GM12878 (cell line): Measurements from ENCODE around the gene ERO1A. TPM values are rescaled to one million over a fixed set of nuclear protein-coding genes. Genes with fewer than 3 reads are reported as not detected.
A peak's percentile ranks its signal among the peaks of the same experiment; 100 is the strongest.

Experiments
- ATAC-seq: fragments of 200-7000 bp; cut with Tn5 transposase; 3 replicates; pipeline ENCODE4 v1.9.1; 2020; ENCODE audit warnings: mild to moderate bottlenecking, moderate library complexity
- BruUV-seq: library from RNA; stranded (reverse); fragments of 400-500 nt; replicated peaks from 2 replicates; lab custom pipeline; 2021; lab: Mats Ljungman, UMichigan
- CTCF ChIA-PET: fragments of 300-600 bp; sonication (Branson Sonifier 250); formaldehyde crosslinking; extraction: SDS; loops from one replicate; lab custom pipeline; 2021; ENCODE audit warnings: inconsistent platforms; lab: Yijun Ruan, JAX
- POLR2A ChIA-PET: fragments of 350-600 bp; formaldehyde crosslinking; extraction: SDS; loops from one replicate; lab custom pipeline; 2021; ENCODE audit warnings: inconsistent platforms; lab: Charles Lee
- RAD21 ChIA-PET: fragments of 300-600 bp; sonication (Branson Sonifier 250); formaldehyde crosslinking; loops from one replicate; lab custom pipeline; 2023; ENCODE audit warnings: antibody characterized with exemption; ENCODE audit not compliant: unreplicated experiment; lab: Charles Lee
- SMC1A ChIA-PET: fragments of 300-600 bp; sonication (Branson Sonifier 250); formaldehyde crosslinking; loops from one replicate; lab custom pipeline; 2023; ENCODE audit not compliant: unreplicated experiment, uncharacterized antibody; lab: Charles Lee
- DNase-seq: peaks from one replicate; pipeline ENCODE4 v3.0.0-alpha.2; 2011; ENCODE audit warnings: low read depth, low spot score
- FAIRE-seq: peaks from 3 replicates; lab custom pipeline; 2011; peaks lifted over from hg19 to GRCh38; lab: Jason Lieb, UNC
- H2AFZ ChIP-seq: 2 replicates; pipeline ENCODE4 v1.6.0; 2011; ENCODE audit warnings: low read depth, low read length, control low read depth; ENCODE audit not compliant: control insufficient read depth
- H3K27ac ChIP-seq: 2 replicates; pipeline ENCODE4 v1.5.1; 2011; ENCODE audit warnings: control low read depth; ENCODE audit not compliant: control insufficient read depth, insufficient read depth
- H3K27me3 ChIP-seq, 2 experiments: replicated peaks in 1 of 2; 2 replicates each; pipeline versions ENCODE4 v1.6.0 to v1.6.1; 2011; ENCODE audit warnings: low read length in 1 of 2; ENCODE audit not compliant: control insufficient read depth in 2 of 2, insufficient read depth in 2 of 2
- H3K36me3 ChIP-seq, 2 experiments: 2 replicates each; pipeline ENCODE4 v1.5.1; 2011; ENCODE audit warnings: low read length in 1 of 2; ENCODE audit not compliant: control insufficient read depth in 2 of 2, insufficient read depth in 2 of 2
- H3K4me1 ChIP-seq: 2 replicates; pipeline ENCODE4 v1.6.1; 2011; ENCODE audit warnings: mild to moderate bottlenecking, low read length, moderate library complexity, mixed read lengths; ENCODE audit not compliant: control insufficient read depth, insufficient read depth
- H3K4me2 ChIP-seq: 2 replicates; pipeline ENCODE4 v1.6.0; 2011; ENCODE audit warnings: control low read depth; ENCODE audit not compliant: control insufficient read depth, insufficient read depth
- H3K4me3 ChIP-seq: fragments of 200-600 bp; sonication (generic); 2 replicates; pipeline ENCODE4 v1.5.1; 2016
- H3K79me2 ChIP-seq: 2 replicates; pipeline ENCODE4 v1.6.0; 2011; ENCODE audit warnings: low read length; ENCODE audit not compliant: control insufficient read depth, insufficient read depth
- H3K9ac ChIP-seq: 2 replicates; pipeline ENCODE4 v1.8.0; 2011; ENCODE audit warnings: low read length, control low read depth, mixed read lengths; ENCODE audit not compliant: control insufficient read depth, insufficient read depth
- H3K9me3 ChIP-seq: replicated peaks from 3 replicates; pipeline ENCODE4 v1.5.1; 2011; ENCODE audit warnings: mild to moderate bottlenecking, low read length; ENCODE audit not compliant: control insufficient read depth, insufficient read depth
- H4K20me1 ChIP-seq: 2 replicates; pipeline ENCODE4 v1.6.0; 2011; ENCODE audit not compliant: control insufficient read depth, insufficient read depth
- JUNB ChIP-seq: IDR thresholded peaks from 2 replicates; pipeline ENCODE4 v1.6.1; 2016; ENCODE audit warnings: antibody characterized with exemption, mild to moderate bottlenecking
- KLF5 ChIP-seq: fragments of 450-650 bp; IDR thresholded peaks from 2 replicates; pipeline ENCODE4 v1.6.1; 2014; ENCODE audit warnings: mild to moderate bottlenecking; ENCODE audit not compliant: partially characterized antibody
- NFYB ChIP-seq: IDR thresholded peaks from 2 replicates; pipeline ENCODE4 v1.6.1; 2011; ENCODE audit warnings: low read depth, mild to moderate bottlenecking, low read length, improper control_type of control experiment, moderate library complexity; ENCODE audit not compliant: insufficient read depth
- PML ChIP-seq: IDR thresholded peaks from 2 replicates; pipeline ENCODE4 v1.6.1; 2012; ENCODE audit warnings: low read length, inconsistent platforms
- WGBS: methylation state at CpG from one replicate; pipeline ENCODE4 v1.1.6; 2016; ENCODE audit warnings: low lambda C conversion rate; ENCODE audit not compliant: insufficient replicate concordance, insufficient coverage; ENCODE audit errors: missing lambda C conversion rate; 5-methylcytosine and 5-hydroxymethylcytosine counted together
- in situ Hi-C: fragments of 300-500 bp; cut with MboI; formaldehyde crosslinking; loops from 9 replicates; pipeline ENCODE4 v1.14.3; 2018; ENCODE audit warnings: mixed read lengths
- intact Hi-C: fragments of 100-400 bp; cut with micrococcal nuclease; formaldehyde crosslinking; loops from one replicate; pipeline ENCODE4 v1.14.2; 2022; ENCODE audit not compliant: unreplicated experiment
- polyA plus RNA-seq, 11 experiments: library from polyadenylated mRNA; depleted of rRNA in 4 of 11; unstranded in 6 of 11; stranded (reverse) in 5 of 11; fragments of >200 nt; fragmentation: Nextera tagmentation in 4 of 11; fragmentation: Illumina TruSeq in 1 of 11; extraction: Ambion mirVana in 4 of 11; extraction: Trizol in 1 of 11; gene quantifications; 1 replicate in 1 of 11; 2 replicates in 10 of 11; pipeline versions ENCODE4 v1.2.1 to v1.2.3, GENCODE V29; 2011 to 2016; ENCODE audit warnings: inconsistent platforms in 2 of 11, missing spikeins in 2 of 11, low read depth in 1 of 11
- total RNA-seq, 4 experiments: library from RNA; depleted of rRNA in 3 of 4; stranded (reverse); fragments of >200 nt in 3 of 4; fragmentation: Illumina TruSeq in 1 of 4; extraction: Trizol in 1 of 4; gene quantifications; 2 replicates each; pipeline versions ENCODE4 v1.2.1 to v1.2.3, GENCODE V29; 2013 to 2021
- TF ChIP-seq, protein P1 (sequence below): IDR thresholded peaks from 2 replicates; pipeline ENCODE4 v1.6.1; 2011; ENCODE audit warnings: mild to moderate bottlenecking, low read depth, low read length, moderate library complexity; ENCODE audit not compliant: insufficient replicate concordance

ERO1A gene
- total and polyA plus RNA-seq, 10 of the 15 experiments (the other 5 are each of a cell fraction or from before 2014, with no cell fraction given) = 17.5 to 93.1 (median 48.5) TPM

DNA sequence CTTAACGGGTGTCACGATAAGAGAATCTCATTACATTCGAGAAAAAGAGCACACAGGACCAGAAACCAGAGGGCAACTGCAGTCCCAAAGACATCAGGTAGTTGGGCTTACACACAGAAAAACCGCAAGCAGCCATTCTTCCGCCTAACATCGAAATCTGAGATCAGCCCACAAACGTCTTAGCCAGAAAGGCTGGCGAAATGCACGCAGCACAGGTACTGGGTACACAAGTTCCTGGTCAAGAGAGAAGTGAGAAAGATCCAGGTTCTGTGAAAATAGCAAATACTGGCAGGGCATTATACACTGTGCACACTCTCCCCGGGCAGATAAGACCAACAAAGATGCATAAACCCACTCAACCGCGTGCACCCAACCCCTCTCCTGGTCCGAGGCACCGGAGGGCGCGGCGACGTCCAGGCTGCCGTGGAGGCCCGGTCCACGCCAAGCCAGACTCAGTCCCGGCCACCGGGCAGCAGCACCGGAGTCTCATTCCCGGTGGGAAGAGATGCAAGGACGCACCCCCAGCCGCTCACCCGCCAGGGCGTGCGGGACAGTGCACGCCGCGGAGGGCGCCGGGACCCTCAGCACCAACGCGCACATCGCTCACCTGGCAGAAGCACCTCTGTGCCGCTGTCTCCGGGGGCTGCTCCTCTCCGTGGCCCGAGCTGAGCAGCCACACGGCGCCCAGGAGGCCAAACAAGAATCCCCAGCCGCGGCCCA, 437 bp downstream of the ERO1A start (continued):
- TF ChIP-seq, protein P1, sequence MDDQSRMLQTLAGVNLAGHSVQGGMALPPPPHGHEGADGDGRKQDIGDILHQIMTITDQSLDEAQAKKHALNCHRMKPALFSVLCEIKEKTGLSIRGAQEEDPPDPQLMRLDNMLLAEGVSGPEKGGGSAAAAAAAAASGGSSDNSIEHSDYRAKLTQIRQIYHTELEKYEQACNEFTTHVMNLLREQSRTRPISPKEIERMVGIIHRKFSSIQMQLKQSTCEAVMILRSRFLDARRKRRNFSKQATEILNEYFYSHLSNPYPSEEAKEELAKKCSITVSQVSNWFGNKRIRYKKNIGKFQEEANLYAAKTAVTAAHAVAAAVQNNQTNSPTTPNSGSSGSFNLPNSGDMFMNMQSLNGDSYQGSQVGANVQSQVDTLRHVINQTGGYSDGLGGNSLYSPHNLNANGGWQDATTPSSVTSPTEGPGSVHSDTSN = no peak
- TF ChIP-seq NFYB = no peak
- TF ChIP-seq, all 136 proteins: peak for 12

- H3K9me3 ChIP-seq = no peaks in the 10 kb centered on the region
- peak overlapping the region; percentile 77 for H3K4me2 ChIP-seq
- ChIA-PET POLR2A (interaction anchor here (0.6 kb wide), 1 partner anchor 41 kb away, joined by 3 read pairs; no protein-coding TSS in a partner anchor), RAD21 (interaction anchor here (1.0 kb wide), 1 partner anchor 49 kb away, joined by 3 read pairs; no protein-coding TSS in a partner anchor), CTCF (interaction anchor here (1.3 kb wide), 1 partner anchor 9 kb away, joined by 5 read pairs; no protein-coding TSS in a partner anchor), SMC1A (interaction anchor here (1.2 to 1.3 kb wide), 2 partner anchors 13 to 49 kb away, joined by 3 to 4 read pairs; no protein-coding TSS in a partner anchor)
- H3K4me1 ChIP-seq = 0 out of 2 replicates have a peak, but pooled peaks cover 3% of the 10 kb centered on the region
- H3K9ac ChIP-seq = peak overlapping the region; percentile 37; the same call in 1 of the 2 replicates
- H2AFZ ChIP-seq = no peak overlapping the region
- H3K27ac ChIP-seq = no peak overlapping the region
- in situ Hi-C loops = no loop called here
- H3K4me3 ChIP-seq = peak overlapping the region; percentile 85
- FAIRE-seq = no peak
- peaks cover 71% of the 10 kb centered on the region for H3K79me2 ChIP-seq
- H4K20me1 ChIP-seq = peaks cover 7% of the 10 kb centered on the region
- H3K27me3 ChIP-seq = no peaks in the 10 kb centered on the region
- BruUV-seq = TSS peak; percentile 54
- no peak for TF ChIP-seq KLF5
- TF ChIP-seq JUNB = no peak
- TF ChIP-seq PML = no peak
- TF ChIP-seq, all 136 proteins: peak for 0
- DNase-seq (no peak), ATAC-seq (no peak)
- WGBS = 96% methylated on average over 7 of the region's 7 CpGs
- intact Hi-C loops = loop anchor here (5.0 to 10.0 kb wide), 2 partner anchors 94 to 149 kb away; no protein-coding TSS in a partner anchor
- peaks cover 0 to 4% of the 10 kb centered on the region in 2 experiments; a peak in 2 of 4 replicates for H3K36me3 ChIP-seq
These were observed 1.8 kb downstream of the ERO1A start for GRCh38 chr14:52693532-52693931.
